Colon (tissue), 2 donors: Measurements from ENCODE around the gene RTN4RL1.
"Not testable (repeated sequence)": the region's sequence is repeated elsewhere in the genome, so short reads cannot be mapped to it uniquely, and the experiment has no call there.

Experiments used
- FAIRE-seq: peaks from 2 replicates; lab custom pipeline; 2012; peaks lifted over from hg19 to GRCh38; lab: Jason Lieb, UNC
- donor health status: control.
- donor health status: control.

The RTN4RL1 gene

DNA sequence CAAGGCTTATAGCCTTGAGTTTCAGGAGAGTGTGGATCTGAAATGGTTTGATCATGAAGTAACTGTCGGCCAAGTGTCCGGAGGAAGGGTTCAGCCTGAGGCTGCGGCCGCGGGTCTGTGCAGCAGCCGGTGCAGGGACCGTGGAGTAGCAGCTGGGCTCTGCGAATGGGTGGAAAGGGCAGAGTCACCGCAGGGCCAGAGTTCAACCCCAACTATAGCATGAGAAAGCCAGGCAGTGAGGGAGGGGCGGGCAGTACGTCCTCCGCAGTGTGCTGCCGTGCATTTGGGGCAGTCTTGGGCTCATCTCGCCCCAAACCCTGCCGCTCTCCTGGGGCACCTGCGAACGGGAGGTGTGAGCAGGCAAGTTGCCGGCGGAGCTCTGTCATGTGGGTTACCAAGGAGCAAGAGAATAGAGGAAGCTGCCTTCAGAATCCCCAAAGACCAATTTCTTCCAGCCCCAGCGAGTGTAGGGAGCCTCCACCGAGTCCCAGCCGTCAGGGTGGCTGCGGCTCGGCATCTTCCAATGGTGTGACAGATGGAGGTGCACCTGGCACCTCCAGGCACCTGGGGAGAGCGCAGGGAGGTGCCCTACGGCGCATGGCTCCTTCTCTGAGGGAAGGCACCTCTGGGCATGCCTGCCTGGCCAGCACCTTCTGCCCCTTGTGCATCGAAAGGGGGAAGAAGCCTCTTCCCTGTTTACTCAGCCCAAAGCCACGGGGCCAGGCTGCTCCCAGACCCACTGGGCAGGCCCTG lies 108.0 kb downstream of the RTN4RL1 start:
- no peak for FAIRE-seq

GRCh38 chr17:1916316-1916715 lies 108.8 kb downstream of the RTN4RL1 start:
- FAIRE-seq, result no peak

- no peak for FAIRE-seq
Measured at GRCh38 chr17:1915889-1916288, 109.2 kb downstream of the RTN4RL1 start.

GRCh38 chr17:1914661-1915083 lies 110.5 kb downstream of the RTN4RL1 start:
- no peak for FAIRE-seq

DNA sequence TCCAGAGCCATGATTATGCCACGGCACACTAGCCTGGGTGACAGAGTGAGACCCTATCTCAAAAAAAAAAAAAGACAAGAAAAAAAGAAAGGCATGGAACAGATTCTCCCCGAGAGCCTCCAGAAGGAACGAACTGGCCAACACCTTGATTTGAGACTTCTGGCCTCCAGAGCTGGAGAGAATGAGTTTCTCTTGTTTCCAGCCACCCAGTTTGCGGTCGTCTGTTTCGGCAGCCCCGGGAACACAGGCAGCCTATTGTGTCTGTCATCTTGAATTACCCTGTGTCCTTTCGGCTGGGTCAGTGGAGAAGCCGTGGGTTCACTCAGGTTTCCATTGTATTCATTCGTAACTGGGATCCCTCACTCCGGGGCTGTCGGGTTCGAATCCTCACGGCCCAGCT lies 111.4 kb downstream of the RTN4RL1 start:
- no peak for FAIRE-seq

GRCh38 chr17:1912146-1912545 lies 113.0 kb downstream of the RTN4RL1 start:
- FAIRE-seq, result no peak

GRCh38 chr17:1909985-1910384 lies 115.1 kb downstream of the RTN4RL1 start:
- FAIRE-seq, result no peak

- FAIRE-seq, result no peak
Measured at GRCh38 chr17:1908699-1909309, 116.3 kb downstream of the RTN4RL1 start.

- FAIRE-seq, result no peak
Measured at GRCh38 chr17:1907909-1908698, 117.0 kb downstream of the RTN4RL1 start.

DNA sequence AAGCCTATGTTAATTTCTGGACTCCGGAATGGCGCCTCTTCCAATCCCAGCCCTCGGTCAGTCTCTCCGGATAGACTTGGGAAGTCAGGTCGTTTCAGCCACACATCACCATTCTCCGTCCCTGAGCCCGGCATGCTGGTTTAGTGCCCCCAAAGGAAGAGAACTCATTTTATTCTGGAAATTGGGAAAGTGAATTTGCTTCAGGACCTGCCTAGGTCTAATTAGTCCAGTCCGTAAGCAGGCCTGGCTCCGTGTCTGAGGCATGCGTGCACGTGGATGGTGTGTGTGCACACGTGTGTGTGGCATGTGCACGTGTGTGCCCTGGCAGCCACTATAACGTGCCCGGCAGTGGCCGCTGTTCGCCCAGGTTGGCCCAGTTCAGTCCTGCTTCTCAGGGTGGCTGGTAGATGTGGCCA lies 117.9 kb downstream of the RTN4RL1 start:
- no peak for FAIRE-seq

DNA sequence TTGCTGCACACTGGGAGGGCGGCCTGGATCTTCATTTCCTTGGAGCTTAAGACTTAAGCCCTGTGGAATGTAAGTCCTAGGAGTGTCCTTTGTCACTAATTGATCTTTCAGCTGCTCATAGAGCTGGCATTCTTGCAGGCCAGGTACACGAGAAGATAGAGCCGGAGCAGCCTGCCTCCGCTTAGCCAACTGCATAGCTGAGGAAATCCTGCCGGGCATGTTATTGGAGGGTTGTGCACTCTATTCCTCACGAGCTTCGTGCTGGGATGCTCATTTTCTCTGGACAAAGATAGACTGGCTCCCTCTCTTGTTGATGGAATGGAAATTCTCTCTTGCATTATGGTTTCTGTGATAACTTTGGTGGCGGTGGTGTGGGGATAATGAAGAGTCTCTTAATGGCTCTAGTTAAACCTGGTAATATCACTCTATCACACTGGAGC lies 118.5 kb downstream of the RTN4RL1 start:
- no peak for FAIRE-seq

- FAIRE-seq, result no peak
Measured at GRCh38 chr17:1905190-1905913, 119.8 kb downstream of the RTN4RL1 start.

- no peak for FAIRE-seq
Measured at GRCh38 chr17:1904273-1905182, 120.6 kb downstream of the RTN4RL1 start.

GRCh38 chr17:1899403-1900000 lies 125.6 kb downstream of the RTN4RL1 start:
- no peak for FAIRE-seq

- no peak for FAIRE-seq
Measured at GRCh38 chr17:1898872-1899271, 126.3 kb downstream of the RTN4RL1 start.

- no peak for FAIRE-seq
Measured at GRCh38 chr17:1898332-1898731, 126.8 kb downstream of the RTN4RL1 start.

GRCh38 chr17:1897105-1897656 lies 128.0 kb downstream of the RTN4RL1 start:
- FAIRE-seq, result no peak

DNA sequence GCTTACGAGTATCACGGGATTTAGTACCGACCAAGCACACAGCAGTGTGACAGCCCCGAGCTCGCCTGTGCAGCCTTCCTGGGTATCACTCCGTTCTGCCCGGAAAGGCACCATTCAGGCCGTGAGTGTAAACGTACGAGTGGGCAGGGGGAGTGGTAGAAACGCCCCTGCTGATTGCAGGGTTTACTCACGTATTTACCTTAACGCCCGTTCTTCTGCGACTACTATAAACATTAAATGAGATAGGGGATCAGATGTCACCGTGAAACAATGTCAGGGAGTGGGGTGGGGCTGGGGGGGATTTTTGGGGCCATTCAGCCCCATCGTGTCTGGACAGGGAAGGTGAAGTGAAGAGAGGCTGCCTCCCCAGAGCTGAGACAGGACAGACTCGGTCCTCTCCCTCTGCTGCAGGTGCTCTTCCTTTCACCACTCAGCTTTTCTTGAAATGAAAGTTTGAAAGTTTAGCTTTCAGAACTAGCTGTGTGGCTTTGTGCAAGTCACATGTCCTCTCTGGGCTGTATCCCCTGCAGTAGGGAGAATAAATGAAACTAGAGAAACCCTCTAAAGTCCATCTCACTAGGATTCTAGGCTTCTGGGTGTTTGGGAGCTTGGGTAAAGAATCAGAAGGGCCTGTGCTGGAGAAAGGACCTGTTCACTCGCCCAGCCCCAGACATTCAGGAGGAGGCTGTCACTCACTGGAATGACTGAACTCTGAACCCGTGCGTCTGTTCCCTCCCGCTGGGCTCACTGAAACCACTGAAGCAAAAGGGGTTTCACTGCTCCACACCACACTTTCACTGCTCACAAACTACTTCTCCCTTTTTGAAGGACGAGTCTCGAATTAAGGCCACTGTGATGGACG lies 128.7 kb downstream of the RTN4RL1 start:
- FAIRE-seq, result no peak

- not testable (repeated sequence) for FAIRE-seq
Measured at GRCh38 chr17:1895479-1895878, 129.7 kb downstream of the RTN4RL1 start.
